Sigmoid colon (tissue), 7 donors: ENCODE data around the gene SYCE1L. TPM values are rescaled to one million over a fixed set of nuclear protein-coding genes. Genes with fewer than 3 reads are reported as not detected.

Experiments used
- DNase-seq: peaks from one replicate; pipeline ENCODE4 v3.0.0-alpha.2; 2019
- H3K27ac ChIP-seq, 4 donors: fragments of 200-600 bp; sonication (generic); one replicate each; pipeline ENCODE4 v1.5.1; 2016 to 2019; ENCODE audit warnings: mild to moderate bottlenecking in 1 of 4
- H3K27me3 ChIP-seq, 3 donors: fragments of 200-600 bp; sonication (generic); one replicate each; pipeline ENCODE4 v1.5.1; 2019; ENCODE audit warnings: mild to moderate bottlenecking in 1 of 3
- H3K36me3 ChIP-seq, 4 donors: fragments of 200-600 bp; sonication (generic); one replicate each; pipeline ENCODE4 v1.5.1; 2016 to 2019
- H3K4me1 ChIP-seq, 4 donors: fragments of 200-600 bp; sonication (generic); one replicate each; pipeline ENCODE4 v1.5.1; 2017 to 2019
- H3K4me3 ChIP-seq, 4 donors: fragments of 200-600 bp; sonication (generic); one replicate each; pipeline ENCODE4 v1.5.1; 2017 to 2019; ENCODE audit warnings: mild to moderate bottlenecking in 2 of 4, moderate library complexity in 1 of 4
- H3K9me3 ChIP-seq, 4 donors: fragments of 200-600 bp in 3 of 4; sonication (generic) in 3 of 4; one replicate each; pipeline versions ENCODE4 v1.5.1 to v1.6.1; 2013 to 2019
- CTCF ChIP-seq, 4 experiments: fragments of 450-650 bp in 3 of 4; fragments of 200-600 bp in 1 of 4; IDR thresholded peaks; one replicate each; pipeline ENCODE4 v1.5.1; 2016 to 2019; ENCODE audit warnings: antibody characterized with exemption in 4 of 4, mild to moderate bottlenecking in 3 of 4, moderate library complexity in 2 of 4
- EP300 ChIP-seq, 4 donors: sonication (generic); formaldehyde crosslinking; IDR thresholded peaks; one replicate each; pipeline ENCODE4 v1.6.1; 2017; ENCODE audit warnings: antibody characterized with exemption in 4 of 4
- POLR2A ChIP-seq, 2 donors: fragments of 450-650 bp; IDR thresholded peaks; one replicate each; pipeline ENCODE4 v1.6.1; 2016; ENCODE audit warnings: antibody characterized with exemption in 2 of 2, mild to moderate bottlenecking in 2 of 2, moderate library complexity in 2 of 2
- POLR2AphosphoS5 ChIP-seq, 4 donors: sonication (generic); formaldehyde crosslinking; IDR thresholded peaks; one replicate each; pipeline ENCODE4 v1.6.1; 2017; ENCODE audit warnings: antibody characterized with exemption in 4 of 4
- WGBS, 2 donors: extraction: QIAGEN DNeasy Blood & Tissue Kit; methylation state at CpG; one replicate each; pipeline ENCODE4 v1.1.7; 2013; 5-methylcytosine and 5-hydroxymethylcytosine counted together
- intact Hi-C: fragments of 100-400 bp; cut with DNase I; formaldehyde crosslinking; loops from one replicate; pipeline ENCODE4 v1.15.1; 2023
- polyA plus RNA-seq, 3 donors: library from polyadenylated mRNA; stranded (reverse); fragments of 200-250 nt; gene quantifications; one replicate each; pipeline ENCODE4 v1.2.3, GENCODE V29; 2013
- total RNA-seq, 4 donors: library from RNA; depleted of rRNA; stranded (reverse); fragments of >200 nt; gene quantifications; one replicate each; pipeline ENCODE4 v1.1.0, GENCODE V29; 2016
- donor health status: healthy with polysubstance abuse.
- donor health status: Bipolar disorder and iron deficiency.
- donor health status: healthy.

SYCE1L gene
- total and polyA plus RNA-seq, 7 donors = 0.71 to 4.8 (median 1.2) TPM; not detected in 2

- TF ChIP-seq CTCF (IDR thresholded peaks at IDR 0.05) (no peak), POLR2AphosphoS5 (IDR thresholded peaks at IDR 0.05) (no peak), POLR2A (IDR thresholded peaks at IDR 0.05) (no peak), EP300 (IDR thresholded peaks at IDR 0.05) (no peak)
- Histone ChIP-seq H3K27ac (peak overlapping the region; percentile 89 to 97 (median 91)), H3K4me1 (peaks cover 0 to 23% (median 18%) of the 10 kb centered on the region in 4 donors), H3K4me3 (peak overlapping the region; percentile 69 to 90 (median 88)), H3K36me3 (peaks cover 0 to 32% (median 21%) of the 10 kb centered on the region in 4 donors), H3K27me3 (no peaks in the 10 kb centered on the region), H3K9me3 (no peaks in the 10 kb centered on the region)
- intact Hi-C loops = loop anchor here (2.0 to 10.0 kb wide), 2 partner anchors 533 to 1569 kb away; partner anchors contain the start of genes ADAT1 and NUDT7
- WGBS, 2 donors = 5% methylated on average over 24 of the region's 24 CpGs
- peak; percentile 75 for DNase-seq
Measured at GRCh38 chr16:77191259-77191969, 7.8 kb upstream of the SYCE1L start.

GRCh38 chr16:77193377-77193776 is 5.8 kb upstream of the SYCE1L start:
- DNase-seq = no peak
- Histone ChIP-seq H3K27me3 (no peaks in the 10 kb centered on the region), H3K9me3 (no peaks in the 10 kb centered on the region), H3K27ac (no peak overlapping the region), H3K36me3 (peaks cover 6 to 51% (median 25%) of the 10 kb centered on the region in 4 donors), H3K4me3 (no peak overlapping the region), H3K4me1 (peaks cover 0 to 23% (median 18%) of the 10 kb centered on the region in 4 donors)
- 99% methylated on average over 13 of the region's 13 CpGs for WGBS, 2 donors
- TF ChIP-seq POLR2AphosphoS5 (IDR thresholded peaks at IDR 0.05) = no peak
- TF ChIP-seq CTCF (IDR thresholded peaks at IDR 0.05) = no peak
- TF ChIP-seq POLR2A (IDR thresholded peaks at IDR 0.05) = no peak
- no peak for TF ChIP-seq EP300 (IDR thresholded peaks at IDR 0.05)
- intact Hi-C loops = loop anchor here (10.0 kb wide), 1 partner anchor 531 kb away; the partner anchor contains the start of gene NUDT7

- Histone ChIP-seq H3K9me3 (no peaks in the 10 kb centered on the region), H3K36me3 (peaks cover 6 to 63% (median 33%) of the 10 kb centered on the region in 4 donors), H3K27ac (no peak overlapping the region), H3K4me3 (no peak overlapping the region), H3K4me1 (peaks cover 0 to 23% (median 18%) of the 10 kb centered on the region in 4 donors), H3K27me3 (no peaks in the 10 kb centered on the region)
- intact Hi-C loops = loop anchor here (10.0 kb wide), 1 partner anchor 530 kb away; the partner anchor contains the start of gene NUDT7
- 97% methylated on average over 48 of the region's 48 CpGs for WGBS, 2 donors
- TF ChIP-seq CTCF (IDR thresholded peaks at IDR 0.05) = no peak
- no peak for TF ChIP-seq POLR2A (IDR thresholded peaks at IDR 0.05)
- no peak for TF ChIP-seq POLR2AphosphoS5 (IDR thresholded peaks at IDR 0.05)
- no peak for TF ChIP-seq EP300 (IDR thresholded peaks at IDR 0.05)
- DNase-seq = no peak
Measured at GRCh38 chr16:77194295-77195231, 4.6 kb upstream of the SYCE1L start.

GRCh38 chr16:77195411-77195810 is 3.8 kb upstream of the SYCE1L start:
- peaks cover 6 to 67% (median 33%) of the 10 kb centered on the region in 4 donors for H3K36me3 ChIP-seq
- no peak for DNase-seq
- intact Hi-C loops = loop anchor here (10.0 kb wide), 1 partner anchor 529 kb away; the partner anchor contains the start of gene NUDT7
- no peak overlapping the region for H3K4me3 ChIP-seq
- no peaks in the 10 kb centered on the region for H3K27me3 ChIP-seq
- no peak overlapping the region for H3K27ac ChIP-seq
- TF ChIP-seq EP300 (IDR thresholded peaks at IDR 0.05) (no peak), POLR2A (IDR thresholded peaks at IDR 0.05) (no peak), POLR2AphosphoS5 (IDR thresholded peaks at IDR 0.05) (no peak), CTCF (IDR thresholded peaks at IDR 0.05) (no peak)
- WGBS, 2 donors = 92 to 94% methylated on average over 8 of the region's 8 CpGs
- H3K9me3 ChIP-seq = no peaks in the 10 kb centered on the region
- H3K4me1 ChIP-seq = peaks cover 0 to 17% (median 15%) of the 10 kb centered on the region in 4 donors
